Epithelial cell of esophagus (primary cell): ENCODE results near the gene CAMK2A.
"Not testable (repeated sequence)": the region's sequence is repeated elsewhere in the genome, so short reads cannot be mapped to it uniquely, and the experiment has no call there.

Source experiments
- DNase-seq: peaks from one replicate; pipeline ENCODE4 v3.0.0; 2010; ENCODE audit warnings: low read depth
- H3K4me3 ChIP-seq: 2 replicates; pipeline ENCODE4 v1.5.1; 2011; ENCODE audit warnings: mild to moderate bottlenecking, low read length, control low read depth
- CTCF ChIP-seq: IDR thresholded peaks from 2 replicates; pipeline ENCODE4 v1.5.1; 2011; ENCODE audit warnings: low read depth, mild to moderate bottlenecking, low read length, control low read depth, inconsistent platforms; ENCODE audit not compliant: insufficient read depth; ENCODE audit errors: missing control alignments

The CAMK2A gene

GRCh38 chr5:150234576-150235499 is 54.7 kb downstream of the CAMK2A start:
- no peak for TF ChIP-seq CTCF
- no peak overlapping the region for H3K4me3 ChIP-seq
- no peak for DNase-seq

- not testable (repeated sequence) for DNase-seq, H3K4me3 ChIP-seq
Observed at GRCh38 chr5:150233706-150234105, 55.9 kb downstream of the CAMK2A start.

GRCh38 chr5:150230842-150231241 is 58.7 kb downstream of the CAMK2A start:
- no peak for DNase-seq
- H3K4me3 ChIP-seq: no peak overlapping the region
- TF ChIP-seq CTCF: no peak

- no peak for DNase-seq
- no peak overlapping the region for H3K4me3 ChIP-seq
- no peak for TF ChIP-seq CTCF
Observed at GRCh38 chr5:150229571-150229970, 60.0 kb downstream of the CAMK2A start.

GRCh38 chr5:150227606-150228273 is 61.8 kb downstream of the CAMK2A start:
- peak; percentile 35 for DNase-seq
- TF ChIP-seq CTCF: no peak
- H3K4me3 ChIP-seq: no peak overlapping the region

GRCh38 chr5:150227036-150227435 is 62.5 kb downstream of the CAMK2A start:
- no peak for TF ChIP-seq CTCF
- no peak overlapping the region for H3K4me3 ChIP-seq
- no peak for DNase-seq

GRCh38 chr5:150224483-150225027 is 65.0 kb downstream of the CAMK2A start:
- no peak overlapping the region for H3K4me3 ChIP-seq
- DNase-seq: no peak
- no peak for TF ChIP-seq CTCF
